GM18861 (cell line): Measurements from ENCODE around the gene P3H1.
"Not testable (repeated sequence)": the region's sequence is repeated elsewhere in the genome, so short reads cannot be mapped to it uniquely, and the experiment has no call there.

Source experiments
- ATAC-seq: cut with Tn5 transposase; IDR thresholded peaks from one replicate; pipeline ENCODE4 v1.9.1; 2021; ENCODE audit not compliant: unreplicated experiment

Gene P3H1

GRCh38 chr1:42766741-42767509 lies at the start of gene P3H1, which contains the start of gene C1orf50:
P3H1 (minus strand) TSS chr1:42767028; CDS start chr1:42766971, 57 bp downstream.
C1orf50 (plus strand) TSS chr1:42767249; CDS start chr1:42767312, 63 bp downstream.
- ATAC-seq = peak; percentile 86

- no peak for ATAC-seq
Observed at GRCh38 chr1:42815941-42816584, 49.2 kb upstream of the P3H1 start.

- ATAC-seq = not testable (repeated sequence)
Observed at GRCh38 chr1:42814815-42815214, 48.0 kb upstream of the P3H1 start.

- no peak for ATAC-seq
Observed at GRCh38 chr1:42807056-42807668, 40.3 kb upstream of the P3H1 start.

- ATAC-seq = no peak
Observed at GRCh38 chr1:42806593-42806992, 39.8 kb upstream of the P3H1 start.

GRCh38 chr1:42806171-42806570 lies 39.3 kb upstream of the P3H1 start:
- no peak for ATAC-seq

- ATAC-seq = no peak
Observed at GRCh38 chr1:42801832-42802473, 35.1 kb upstream of the P3H1 start.

GRCh38 chr1:42797979-42798378 lies 31.2 kb upstream of the P3H1 start:
- no peak for ATAC-seq

GRCh38 chr1:42797414-42797813 lies 30.6 kb upstream of the P3H1 start:
- ATAC-seq = no peak

- no peak for ATAC-seq
Observed at GRCh38 chr1:42793824-42794223, 27.0 kb upstream of the P3H1 start.

GRCh38 chr1:42788021-42788420 lies 21.2 kb upstream of the P3H1 start:
- no peak for ATAC-seq

GRCh38 chr1:42786097-42786496 lies 19.3 kb upstream of the P3H1 start:
- ATAC-seq = no peak

GRCh38 chr1:42784946-42785693 lies 18.3 kb upstream of the P3H1 start, which contains the start of gene TMEM269:
TMEM269 (plus strand) TSS chr1:42784991; CDS start chr1:42789894, 4,903 bp downstream.
- no peak for ATAC-seq

GRCh38 chr1:42784547-42784945 lies 17.7 kb upstream of the P3H1 start:
- ATAC-seq = no peak

GRCh38 chr1:42783092-42783491 lies 16.3 kb upstream of the P3H1 start:
- no peak for ATAC-seq

GRCh38 chr1:42780176-42780575 lies 13.3 kb upstream of the P3H1 start:
- no peak for ATAC-seq

- no peak for ATAC-seq
Observed at GRCh38 chr1:42779725-42780124, 12.9 kb upstream of the P3H1 start.

- ATAC-seq = no peak
Observed at GRCh38 chr1:42777852-42778251, 11.0 kb upstream of the P3H1 start.

- no peak for ATAC-seq
Observed at GRCh38 chr1:42776502-42776901, 9.7 kb upstream of the P3H1 start.

GRCh38 chr1:42774928-42775526 lies 8.2 kb upstream of the P3H1 start:
- no peak for ATAC-seq
